HepG2 (cell line): Measurements from ENCODE around the gene BBOF1. TPM values are rescaled to one million over a fixed set of nuclear protein-coding genes. Genes with fewer than 3 reads are reported as not detected.

Experiments
- ATAC-seq: fragments of 200-7000 bp; cut with Tn5 transposase; 3 replicates; pipeline ENCODE4 v1.9.1; 2020; ENCODE audit warnings: mild to moderate bottlenecking, moderate library complexity
- BruUV-seq: library from RNA; stranded (reverse); fragments of 400-500 nt; replicated peaks from 2 replicates; lab custom pipeline; 2021; lab: Mats Ljungman, UMichigan
- CTCF ChIA-PET: fragments of 300-600 bp; formaldehyde crosslinking; extraction: SDS; loops from one replicate; lab custom pipeline; 2021; ENCODE audit warnings: low total read pairs, inconsistent platforms, low intra/inter-chr PET ratio; lab: Yijun Ruan, JAX
- POLR2A ChIA-PET: fragments of 350-600 bp; sonication (Branson Sonifier 250); formaldehyde crosslinking; loops from one replicate; lab custom pipeline; 2020; ENCODE audit warnings: antibody characterized with exemption, inconsistent platforms; lab: Yijun Ruan, JAX
- DNase-seq: peaks from one replicate; pipeline ENCODE4 v3.0.0-alpha.2; 2015; ENCODE audit warnings: low spot score
- FAIRE-seq: peaks from 3 replicates; lab custom pipeline; 2011; peaks lifted over from hg19 to GRCh38; lab: Jason Lieb, UNC
- H2AFZ ChIP-seq: one replicate; pipeline ENCODE4 v1.6.1; 2011; ENCODE audit warnings: low read length, inconsistent platforms
- H3K27ac ChIP-seq: fragments of 300-600 bp; 3 replicates; pipeline ENCODE4 v1.8.0; 2011; ENCODE audit warnings: mixed run types, mild to moderate bottlenecking, mixed read lengths, low read length, inconsistent platforms; ENCODE audit not compliant: insufficient read depth; ENCODE audit errors: extremely low read length
- H3K27me3 ChIP-seq, 2 experiments: fragments of 200-600 bp in 1 of 2; 2 replicates in 1 of 2; 3 replicates in 1 of 2; pipeline versions ENCODE4 v1.6.0 to v1.8.0; 2011; ENCODE audit warnings: low read length in 2 of 2, mild to moderate bottlenecking in 2 of 2, moderate library complexity in 2 of 2, inconsistent platforms in 1 of 2; ENCODE audit not compliant: insufficient read depth in 2 of 2, control insufficient read depth in 1 of 2
- H3K36me3 ChIP-seq, 2 experiments: fragments of 200-600 bp in 1 of 2; replicated peaks in 1 of 2; 2 replicates in 1 of 2; 3 replicates in 1 of 2; pipeline versions ENCODE4 v1.5.1 to v1.8.0; 2011; ENCODE audit warnings: low read length in 2 of 2, inconsistent platforms in 1 of 2; ENCODE audit not compliant: insufficient read depth in 2 of 2, control insufficient read depth in 1 of 2
- H3K4me1 ChIP-seq: 2 replicates; pipeline ENCODE4 v1.5.1; 2012; ENCODE audit warnings: low read length, inconsistent platforms; ENCODE audit not compliant: insufficient read depth
- H3K4me2 ChIP-seq: 2 replicates; pipeline ENCODE4 v1.6.0; 2011; ENCODE audit warnings: low read depth, low read length, inconsistent platforms
- H3K4me3 ChIP-seq, 3 experiments: fragments of 200-600 bp in 1 of 3; sonication (generic), shearing (Covaris generic) in 1 of 3; replicated peaks in 1 of 3; 2 replicates each; pipeline ENCODE4 v1.5.1; 2011 to 2016; ENCODE audit warnings: low read length in 3 of 3, inconsistent platforms in 2 of 3, low read depth in 2 of 3, mild to moderate bottlenecking in 2 of 3, control low read depth in 1 of 3, mixed read lengths in 1 of 3; ENCODE audit not compliant: insufficient read depth in 1 of 3
- H3K79me2 ChIP-seq: one replicate; pipeline ENCODE4 v1.6.1; 2011; ENCODE audit warnings: low read length, inconsistent platforms; ENCODE audit not compliant: insufficient read depth
- H3K9ac ChIP-seq: 2 replicates; pipeline ENCODE4 v1.6.0; 2011; ENCODE audit warnings: mild to moderate bottlenecking, low read depth, low read length, inconsistent platforms; ENCODE audit not compliant: insufficient read depth
- H3K9me3 ChIP-seq: 2 replicates; pipeline ENCODE4 v1.5.1; 2012; ENCODE audit warnings: mild to moderate bottlenecking, low read length
- H4K20me1 ChIP-seq: 2 replicates; pipeline ENCODE4 v1.6.0; 2011; ENCODE audit warnings: inconsistent platforms, mild to moderate bottlenecking, low read length, moderate library complexity; ENCODE audit not compliant: insufficient read depth
- ARNT2 ChIP-seq: sonication (generic); formaldehyde crosslinking; IDR thresholded peaks from 2 replicates; pipeline ENCODE4 v1.8.0; 2022; ENCODE audit warnings: mild to moderate bottlenecking, low read depth, missing genetic modification reagents, moderate library complexity
- CBX5 ChIP-seq: sonication (generic); formaldehyde crosslinking; IDR thresholded peaks from 2 replicates; pipeline ENCODE4 v1.4.0; 2020; ENCODE audit warnings: missing genetic modification reagents, borderline replicate concordance
- HDAC2 ChIP-seq: sonication (generic); formaldehyde crosslinking; IDR thresholded peaks from 2 replicates; pipeline ENCODE4 v1.4.0; 2020; ENCODE audit warnings: missing genetic modification reagents
- ONECUT2 ChIP-seq: sonication (generic); formaldehyde crosslinking; IDR thresholded peaks from 2 replicates; pipeline ENCODE4 v1.4.0; 2020; ENCODE audit warnings: missing genetic modification reagents
- PATZ1 ChIP-seq: sonication (generic); formaldehyde crosslinking; IDR thresholded peaks from 2 replicates; pipeline ENCODE4 v1.4.0; 2020; ENCODE audit warnings: missing genetic modification reagents
- RBAK ChIP-seq: sonication (generic); formaldehyde crosslinking; IDR thresholded peaks from 2 replicates; pipeline ENCODE4 v1.5.1; 2020; ENCODE audit warnings: mild to moderate bottlenecking, missing genetic modification reagents
- RBM39 ChIP-seq: fragments of 200-400 bp; formaldehyde crosslinking; IDR thresholded peaks from one replicate; pipeline ENCODE4 v1.6.1; 2018; ENCODE audit warnings: antibody characterized with exemption, mild to moderate bottlenecking, low read depth, low read length; ENCODE audit not compliant: poor library complexity, severe bottlenecking
- REL ChIP-seq: sonication (generic); formaldehyde crosslinking; conservative IDR thresholded peaks from 2 replicates; pipeline ENCODE4 v1.8.0; 2022; ENCODE audit warnings: mild to moderate bottlenecking, missing genetic modification reagents, moderate library complexity
- ZGPAT ChIP-seq: IDR thresholded peaks from 2 replicates; pipeline ENCODE4 v1.6.1; 2016; ENCODE audit warnings: mild to moderate bottlenecking
- ZNF281 ChIP-seq: sonication (generic); formaldehyde crosslinking; IDR thresholded peaks from 2 replicates; pipeline ENCODE4 v1.4.0; 2020; ENCODE audit warnings: missing genetic modification reagents, borderline replicate concordance
- ZNF496 ChIP-seq: sonication (generic); formaldehyde crosslinking; IDR thresholded peaks from 2 replicates; pipeline ENCODE4 v1.8.1; 2023; ENCODE audit warnings: mild to moderate bottlenecking, moderate library complexity, missing genetic modification reagents; ENCODE audit not compliant: insufficient replicate concordance
- ZNF589 ChIP-seq: sonication (generic); formaldehyde crosslinking; conservative IDR thresholded peaks from 2 replicates; pipeline ENCODE4 v1.8.0; 2022; ENCODE audit warnings: mild to moderate bottlenecking, moderate library complexity, missing genetic modification reagents
- WGBS: methylation state at CpG from one replicate; pipeline ENCODE4 v1.1.6; 2017; ENCODE audit warnings: low lambda C conversion rate; 5-methylcytosine and 5-hydroxymethylcytosine counted together
- in situ Hi-C: cut with HindIII; loops from 2 replicates; pipeline ENCODE4 v1.10.0; 2017; ENCODE audit warnings: low pct_unique_long_range_greater_than_20kb; ENCODE audit not compliant: extremely low pct_ligation_motif_present
- intact Hi-C: fragments of 100-400 bp; cut with micrococcal nuclease; formaldehyde crosslinking; loops from one replicate; pipeline ENCODE4 v1.10.0; 2022; ENCODE audit not compliant: unreplicated experiment
- polyA plus RNA-seq, 8 experiments: library from polyadenylated mRNA; depleted of rRNA in 3 of 8; stranded (reverse) in 7 of 8; unstranded in 1 of 8; fragments of >200 nt; fragmentation: Illumina TruSeq in 4 of 8; extraction: Trizol in 4 of 8; gene quantifications; 2 replicates each; pipeline versions ENCODE4 v1.2.1 to v1.2.3, GENCODE V29; 2011 to 2016; ENCODE audit warnings: low read depth in 4 of 8, missing spikeins in 1 of 8, mixed read lengths in 1 of 8; ENCODE audit not compliant: insufficient read depth in 1 of 8
- total RNA-seq, 5 experiments: library from RNA; depleted of rRNA; stranded (reverse); fragments of >200 nt; fragmentation: Illumina TruSeq; extraction: Trizol; gene quantifications; 2 replicates each; pipeline ENCODE4 v1.2.3, GENCODE V29; 2016; ENCODE audit warnings: low read depth in 1 of 5
- TF ChIP-seq, protein P1 (sequence below): IDR thresholded peaks from 2 replicates; pipeline ENCODE4 v1.6.1; 2016

BBOF1 gene
- total and polyA plus RNA-seq, 2 of the 13 experiments (the other 11 are each of a cell fraction or from before 2014, with no cell fraction given) = 1.6 to 2.3 TPM

- intact Hi-C loops (no loop called here), in situ Hi-C loops (no loop called here)
- no peak overlapping the region for H3K9ac ChIP-seq
- 92% methylated on average over 1 of the region's 1 CpG for WGBS
- no peaks in the 10 kb centered on the region for H3K4me1 ChIP-seq
- BruUV-seq = no TSS peak
- H3K27me3 ChIP-seq = no peaks in the 10 kb centered on the region
- no peaks in the 10 kb centered on the region for H3K9me3 ChIP-seq
- no peak for ATAC-seq
- H3K27ac ChIP-seq = no peak overlapping the region
- H3K36me3 ChIP-seq = peaks cover 3 to 14% of the 10 kb centered on the region in 2 experiments; a peak in 4 of 5 replicates
- POLR2A ChIA-PET = no interaction called here
- FAIRE-seq = no peak
- no peak overlapping the region for H2AFZ ChIP-seq
- H3K4me2 ChIP-seq = no peak overlapping the region
- no peak overlapping the region for H3K4me3 ChIP-seq
- CTCF ChIA-PET = no interaction called here
- H3K79me2 ChIP-seq = no peaks in the 10 kb centered on the region
- H4K20me1 ChIP-seq = no peaks in the 10 kb centered on the region
- TF ChIP-seq ZNF281 (CRISPR knock-in tag) (no peak), ZNF496 (CRISPR knock-in tag) (no peak), PATZ1 (CRISPR knock-in tag) (no peak), REL (CRISPR knock-in tag) (no peak), ARNT2 (no peak), RBM39 (no peak), ONECUT2 (no peak), ZGPAT (CRISPR knock-in tag) (no peak), HDAC2 (no peak), CBX5 (CRISPR knock-in tag) (no peak), ZNF589 (CRISPR knock-in tag) (no peak), RBAK (CRISPR knock-in tag) (no peak)
- TF ChIP-seq, protein P1, sequence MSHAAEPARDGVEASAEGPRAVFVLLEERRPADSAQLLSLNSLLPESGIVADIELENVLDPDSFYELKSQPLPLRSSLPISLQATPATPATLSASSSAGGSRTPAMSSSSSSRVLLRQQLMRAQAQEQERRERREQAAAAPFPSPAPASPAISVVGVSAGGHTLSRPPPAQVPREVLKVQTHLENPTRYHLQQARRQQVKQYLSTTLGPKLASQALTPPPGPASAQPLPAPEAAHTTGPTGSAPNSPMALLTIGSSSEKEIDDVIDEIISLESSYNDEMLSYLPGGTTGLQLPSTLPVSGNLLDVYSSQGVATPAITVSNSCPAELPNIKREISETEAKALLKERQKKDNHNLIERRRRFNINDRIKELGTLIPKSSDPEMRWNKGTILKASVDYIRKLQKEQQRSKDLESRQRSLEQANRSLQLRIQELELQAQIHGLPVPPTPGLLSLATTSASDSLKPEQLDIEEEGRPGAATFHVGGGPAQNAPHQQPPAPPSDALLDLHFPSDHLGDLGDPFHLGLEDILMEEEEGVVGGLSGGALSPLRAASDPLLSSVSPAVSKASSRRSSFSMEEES (CRISPR knock-in tag) = no peak
- DNase-seq = no peak
Measured at GRCh38 chr14:74109369-74109768, 90.2 kb downstream of the BBOF1 start.
